PFSK-1 (cell line): Measurements from ENCODE around the gene FAM120AOS.

Source experiments
- FOXP2 ChIP-seq: optimal IDR thresholded peaks from 2 replicates; pipeline ENCODE3; 2011; ENCODE audit warnings: borderline replicate concordance, control low read depth, inconsistent platforms; ENCODE audit not compliant: insufficient read depth; ENCODE audit errors: extremely low read length, extremely low read depth
- POLR2AphosphoS5 ChIP-seq: IDR thresholded peaks from 2 replicates; pipeline ENCODE4 v1.6.1; 2012; ENCODE audit warnings: low read depth, mild to moderate bottlenecking, control low read depth, low read length, moderate library complexity
- REST ChIP-seq, 2 experiments: IDR thresholded peaks; 2 replicates each; pipeline versions ENCODE4 v1.6.1 to v1.8.0; 2011 to 2012; ENCODE audit warnings: low read depth in 2 of 2, low read length in 2 of 2, control low read depth in 1 of 2, inconsistent platforms in 1 of 2, mild to moderate bottlenecking in 1 of 2, moderate library complexity in 1 of 2; ENCODE audit not compliant: insufficient read depth in 1 of 2
- SIN3A ChIP-seq: IDR thresholded peaks from 2 replicates; pipeline ENCODE4 v1.6.1; 2012; ENCODE audit warnings: mild to moderate bottlenecking, low read length, moderate library complexity, borderline replicate concordance; ENCODE audit not compliant: insufficient read depth
- TAF1 ChIP-seq: IDR thresholded peaks from 2 replicates; pipeline ENCODE4 v1.6.1; 2012; ENCODE audit warnings: low read length, control low read depth, borderline replicate concordance; ENCODE audit not compliant: insufficient read depth

Gene FAM120AOS

GRCh38 chr9:93473411-93473810 is 20.0 kb upstream of the FAM120AOS start:
- no peak for TF ChIP-seq SIN3A
- TF ChIP-seq FOXP2, result no peak
- TF ChIP-seq TAF1, result no peak
- TF ChIP-seq POLR2AphosphoS5, result no peak
- TF ChIP-seq REST (IDR thresholded peaks at IDR 0.05; ENCODE audit: insufficient read depth in 1 of 2, low read depth in 2 of 2, low read length in 2 of 2), result no peak

GRCh38 chr9:93471124-93471523 is 17.7 kb upstream of the FAM120AOS start:
- no peak for TF ChIP-seq TAF1
- no peak for TF ChIP-seq FOXP2
- no peak for TF ChIP-seq SIN3A
- TF ChIP-seq REST (IDR thresholded peaks at IDR 0.05; ENCODE audit: insufficient read depth in 1 of 2, low read depth in 2 of 2, low read length in 2 of 2), result no peak
- TF ChIP-seq POLR2AphosphoS5, result no peak

- no peak for TF ChIP-seq TAF1
- TF ChIP-seq REST (IDR thresholded peaks at IDR 0.05; ENCODE audit: insufficient read depth in 1 of 2, low read depth in 2 of 2, low read length in 2 of 2), result no peak
- no peak for TF ChIP-seq FOXP2
- TF ChIP-seq POLR2AphosphoS5, result no peak
- no peak for TF ChIP-seq SIN3A
Measured at GRCh38 chr9:93470391-93470790, 17.0 kb upstream of the FAM120AOS start.

GRCh38 chr9:93468763-93469456 is 15.5 kb upstream of the FAM120AOS start:
- no peak for TF ChIP-seq TAF1
- TF ChIP-seq FOXP2, result no peak
- TF ChIP-seq SIN3A, result no peak
- no peak for TF ChIP-seq REST (IDR thresholded peaks at IDR 0.05; ENCODE audit: insufficient read depth in 1 of 2, low read depth in 2 of 2, low read length in 2 of 2)
- TF ChIP-seq POLR2AphosphoS5, result no peak

GRCh38 chr9:93467462-93467861 is 14.1 kb upstream of the FAM120AOS start:
- TF ChIP-seq SIN3A, result no peak
- TF ChIP-seq FOXP2, result no peak
- TF ChIP-seq REST (IDR thresholded peaks at IDR 0.05; ENCODE audit: insufficient read depth in 1 of 2, low read depth in 2 of 2, low read length in 2 of 2), result no peak
- TF ChIP-seq TAF1, result no peak
- TF ChIP-seq POLR2AphosphoS5, result no peak
